Measurements from ENCODE around the gene RBM19.

Gene RBM19

GRCh38 chr12:113897406-113897805 lies 68.7 kb downstream of the RBM19 start:
- TF ChIP-seq CTCF (IDR thresholded peaks at IDR 0.05; ENCODE audit: insufficient read depth, low read depth, low read length, missing control alignments): no peak
- no peak overlapping the region for H3K4me3 ChIP-seq (ENCODE audit: low read length)
- no peak for DNase-seq (ENCODE audit: low read depth)

- DNase-seq (ENCODE audit: low read depth): no peak
- TF ChIP-seq CTCF (IDR thresholded peaks at IDR 0.05; ENCODE audit: insufficient read depth, low read depth, low read length, missing control alignments): no peak
- H3K4me3 ChIP-seq (ENCODE audit: low read length): no peak overlapping the region
These were observed 69.3 kb downstream of the RBM19 start for GRCh38 chr12:113896841-113897240.

- DNase-seq (ENCODE audit: low read depth): no peak
- no peak for TF ChIP-seq CTCF (IDR thresholded peaks at IDR 0.05; ENCODE audit: insufficient read depth, low read depth, low read length, missing control alignments)
- no peak overlapping the region for H3K4me3 ChIP-seq (ENCODE audit: low read length)
These were observed 69.9 kb downstream of the RBM19 start for GRCh38 chr12:113896194-113896593.

- H3K4me3 ChIP-seq (ENCODE audit: low read length): no peak overlapping the region
- DNase-seq (ENCODE audit: low read depth): no peak
- no peak for TF ChIP-seq CTCF (IDR thresholded peaks at IDR 0.05; ENCODE audit: insufficient read depth, low read depth, low read length, missing control alignments)
These were observed 70.9 kb downstream of the RBM19 start for GRCh38 chr12:113895176-113895575.

GRCh38 chr12:113894697-113895096 lies 71.4 kb downstream of the RBM19 start:
- no peak overlapping the region for H3K4me3 ChIP-seq (ENCODE audit: low read length)
- TF ChIP-seq CTCF (IDR thresholded peaks at IDR 0.05; ENCODE audit: insufficient read depth, low read depth, low read length, missing control alignments): no peak

GRCh38 chr12:113893221-113893620 lies 72.9 kb downstream of the RBM19 start:
- TF ChIP-seq CTCF (IDR thresholded peaks at IDR 0.05; ENCODE audit: insufficient read depth, low read depth, low read length, missing control alignments): no peak
- no peak for DNase-seq (ENCODE audit: low read depth)
- H3K4me3 ChIP-seq (ENCODE audit: low read length): no peak overlapping the region

More at GRCh38 chr12:113894697-113895096, 71.4 kb downstream of the RBM19 start:
- DNase-seq (ENCODE audit: low read depth): no peak

GRCh38 chr12:113892556-113892955 lies 73.6 kb downstream of the RBM19 start:
- no peak for TF ChIP-seq CTCF (IDR thresholded peaks at IDR 0.05; ENCODE audit: insufficient read depth, low read depth, low read length, missing control alignments)
- no peak overlapping the region for H3K4me3 ChIP-seq (ENCODE audit: low read length)
- DNase-seq (ENCODE audit: low read depth): no peak
